ENCODE measurements around the gene RCSD1. TPM values are rescaled to one million over a fixed set of nuclear protein-coding genes. Genes with fewer than 3 reads are reported as not detected.
A peak's percentile ranks its signal among the peaks of the same experiment; 100 is the strongest.

RCSD1 gene
- total and polyA plus RNA-seq, 2 of the 13 experiments (the other 11 are each of a cell fraction or from before 2014, with no cell fraction given), result not detected

- TF ChIP-seq ZNF296 (CRISPR knock-in tag; conservative IDR thresholded peaks at IDR 0.05), result no peak
- no peak; the same call in 1 of the 2 replicates for TF ChIP-seq REPIN1 (CRISPR knock-in tag; IDR thresholded peaks at IDR 0.05; ENCODE audit: borderline replicate concordance, low read depth)
- TF ChIP-seq ZNF232 (CRISPR knock-in tag; IDR thresholded peaks at IDR 0.05; ENCODE audit: borderline replicate concordance), result no peak
- no peak for TF ChIP-seq BRD4 (CRISPR knock-in tag; IDR thresholded peaks at IDR 0.05)
- TF ChIP-seq DNMT3B (CRISPR knock-in tag; conservative IDR thresholded peaks at IDR 0.05), result 0 out of 2 replicates have a peak, but pooled peaks have one; percentile 28
- TF ChIP-seq SMAD1 (CRISPR knock-in tag; IDR thresholded peaks at IDR 0.05; ENCODE audit: borderline replicate concordance, low read depth), result no peak
- peak; percentile 44; the same call in 1 of the 2 replicates for TF ChIP-seq MEF2D (CRISPR knock-in tag; IDR thresholded peaks at IDR 0.05)
- TF ChIP-seq RFXANK (CRISPR knock-in tag; IDR thresholded peaks at IDR 0.05), result no peak
- TF ChIP-seq ZKSCAN8 (CRISPR knock-in tag; IDR thresholded peaks at IDR 0.05; ENCODE audit: borderline replicate concordance), result peak; percentile 45; the same call in 1 of the 2 replicates
- TF ChIP-seq ZNF687 (CRISPR knock-in tag; IDR thresholded peaks at IDR 0.05), result no peak
- 0 out of 2 replicates have a peak, but pooled peaks have one; percentile 4 for TF ChIP-seq ZSCAN29 (CRISPR knock-in tag; conservative IDR thresholded peaks at IDR 0.05)
- no peak for TF ChIP-seq PAF1 (CRISPR knock-in tag; IDR thresholded peaks at IDR 0.05)
- TF ChIP-seq ZNF839 (CRISPR knock-in tag; IDR thresholded peaks at IDR 0.05; ENCODE audit: borderline replicate concordance), result 0 out of 2 replicates have a peak, but pooled peaks have one; percentile 34
- TF ChIP-seq ZNF235 (CRISPR knock-in tag; IDR thresholded peaks at IDR 0.05; ENCODE audit: borderline replicate concordance), result no peak
- no peak for TF ChIP-seq ZNF564 (CRISPR knock-in tag; IDR thresholded peaks at IDR 0.05)
- no peak for TF ChIP-seq FOXO4 (CRISPR knock-in tag; conservative IDR thresholded peaks at IDR 0.05)
- TF ChIP-seq ZFP41 (CRISPR knock-in tag; IDR thresholded peaks at IDR 0.05; ENCODE audit: borderline replicate concordance), result no peak
- TF ChIP-seq BRF2 (CRISPR knock-in tag; IDR thresholded peaks at IDR 0.05), result no peak
- TF ChIP-seq ZNF512 (CRISPR knock-in tag; IDR thresholded peaks at IDR 0.05), result no peak
- TF ChIP-seq GATAD2A (CRISPR knock-in tag; IDR thresholded peaks at IDR 0.05), result peak; percentile 80
- TF ChIP-seq SP140L (CRISPR knock-in tag; IDR thresholded peaks at IDR 0.05; ENCODE audit: borderline replicate concordance), result 0 out of 2 replicates have a peak, but pooled peaks have one; percentile 51
- peak; percentile 17; the same call in 1 of the 2 replicates for TF ChIP-seq ZNF7 (CRISPR knock-in tag; IDR thresholded peaks at IDR 0.05)
Measured at GRCh38 chr1:167715157-167715999, 85.3 kb downstream of the RCSD1 start (continued).
